ENCODE data around the gene NINJ1. TPM values are rescaled to one million over a fixed set of nuclear protein-coding genes. Genes with fewer than 3 reads are reported as not detected.

Gene NINJ1
- polyA plus RNA-seq, 1 of the 3 experiments (the other 2 are of a cell fraction) = 31.7 TPM

DNA sequence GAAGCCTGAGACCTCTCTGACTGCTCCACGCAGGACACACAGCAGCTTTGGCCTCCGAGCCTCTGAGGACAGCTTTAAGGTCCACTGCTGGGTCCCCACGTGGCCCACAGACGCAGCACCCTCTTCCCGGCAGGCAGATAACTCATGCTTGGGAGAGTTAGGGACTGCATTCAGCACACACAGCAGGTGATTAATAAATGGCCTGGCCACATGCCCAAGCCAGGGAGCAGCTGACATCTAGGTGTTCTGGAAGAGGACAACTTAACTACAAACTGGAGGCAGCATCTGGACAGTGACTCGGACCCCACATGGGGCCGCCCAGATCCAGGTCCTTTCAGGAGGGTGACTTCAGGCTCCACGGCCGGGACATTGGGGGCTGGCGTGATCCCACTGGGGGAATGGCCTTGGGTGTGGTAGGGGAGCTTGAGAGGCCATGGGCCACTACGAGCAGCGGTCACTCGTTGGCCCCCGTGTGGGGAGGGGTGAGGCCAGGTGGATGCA, 11.3 kb downstream of the NINJ1 start:
- H3K27me3 ChIP-seq (ENCODE audit: insufficient read depth) = no peaks in the 10 kb centered on the region
- no peak overlapping the region for H3K4me2 ChIP-seq
- H3K36me3 ChIP-seq (replicated peaks in 1 of 2; ENCODE audit: control insufficient read depth in 1 of 2, insufficient read depth in 2 of 2, low read length in 1 of 2) = peaks cover 0 to 7% of the 10 kb centered on the region in 2 experiments
- POLR2A ChIA-PET = no interaction called here
- H3K9me3 ChIP-seq = no peaks in the 10 kb centered on the region
- CTCF ChIA-PET = interaction anchor here (0.6 to 1.6 kb wide), 2 partner anchors 13 to 31 kb away, joined by 3 to 5 read pairs; no protein-coding TSS in a partner anchor
- H4K20me1 ChIP-seq (ENCODE audit: insufficient read depth) = no peaks in the 10 kb centered on the region
- no peaks in the 10 kb centered on the region for H3F3A ChIP-seq (replicated peaks; ENCODE audit: insufficient read depth)
- no peak overlapping the region for H3K27ac ChIP-seq (ENCODE audit: low read depth in 2 of 2, low read length in 1 of 2)
- DNase-seq = no peak
- TF ChIP-seq RXRA (IDR thresholded peaks at IDR 0.05; ENCODE audit: borderline replicate concordance, low read depth) (no peak), RCOR1 (IDR thresholded peaks at IDR 0.05; ENCODE audit: low read length) (no peak), POLR2AphosphoS5 (IDR thresholded peaks at IDR 0.05; ENCODE audit: low read depth, low read length) (no peak), MXI1 (IDR thresholded peaks at IDR 0.05; ENCODE audit: low read depth, low read length) (no peak)
- TF ChIP-seq, protein P1, sequence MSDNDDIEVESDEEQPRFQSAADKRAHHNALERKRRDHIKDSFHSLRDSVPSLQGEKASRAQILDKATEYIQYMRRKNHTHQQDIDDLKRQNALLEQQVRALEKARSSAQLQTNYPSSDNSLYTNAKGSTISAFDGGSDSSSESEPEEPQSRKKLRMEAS (IDR thresholded peaks at IDR 0.05; ENCODE audit: low read depth) = no peak
- no peaks in the 10 kb centered on the region for H3K9me2 ChIP-seq
- no peak overlapping the region for H3K4me3 ChIP-seq (ENCODE audit: low read depth in 2 of 2, low read length in 1 of 2)
- H2AFZ ChIP-seq (ENCODE audit: low read depth) = no peak overlapping the region
- H3K79me2 ChIP-seq (ENCODE audit: insufficient read depth) = no peaks in the 10 kb centered on the region
- H3K4me1 ChIP-seq (ENCODE audit: control insufficient read depth in 1 of 2, insufficient read depth in 2 of 2, low read depth in 1 of 2, low read length in 1 of 2) = peaks cover 0 to 27% of the 10 kb centered on the region in 2 experiments; a peak in 2 of 4 replicates
- 89% methylated on average over 3 of the region's 14 CpGs for WGBS (ENCODE audit: low lambda C conversion rate)
- H3K9ac ChIP-seq = no peak overlapping the region

DNA sequence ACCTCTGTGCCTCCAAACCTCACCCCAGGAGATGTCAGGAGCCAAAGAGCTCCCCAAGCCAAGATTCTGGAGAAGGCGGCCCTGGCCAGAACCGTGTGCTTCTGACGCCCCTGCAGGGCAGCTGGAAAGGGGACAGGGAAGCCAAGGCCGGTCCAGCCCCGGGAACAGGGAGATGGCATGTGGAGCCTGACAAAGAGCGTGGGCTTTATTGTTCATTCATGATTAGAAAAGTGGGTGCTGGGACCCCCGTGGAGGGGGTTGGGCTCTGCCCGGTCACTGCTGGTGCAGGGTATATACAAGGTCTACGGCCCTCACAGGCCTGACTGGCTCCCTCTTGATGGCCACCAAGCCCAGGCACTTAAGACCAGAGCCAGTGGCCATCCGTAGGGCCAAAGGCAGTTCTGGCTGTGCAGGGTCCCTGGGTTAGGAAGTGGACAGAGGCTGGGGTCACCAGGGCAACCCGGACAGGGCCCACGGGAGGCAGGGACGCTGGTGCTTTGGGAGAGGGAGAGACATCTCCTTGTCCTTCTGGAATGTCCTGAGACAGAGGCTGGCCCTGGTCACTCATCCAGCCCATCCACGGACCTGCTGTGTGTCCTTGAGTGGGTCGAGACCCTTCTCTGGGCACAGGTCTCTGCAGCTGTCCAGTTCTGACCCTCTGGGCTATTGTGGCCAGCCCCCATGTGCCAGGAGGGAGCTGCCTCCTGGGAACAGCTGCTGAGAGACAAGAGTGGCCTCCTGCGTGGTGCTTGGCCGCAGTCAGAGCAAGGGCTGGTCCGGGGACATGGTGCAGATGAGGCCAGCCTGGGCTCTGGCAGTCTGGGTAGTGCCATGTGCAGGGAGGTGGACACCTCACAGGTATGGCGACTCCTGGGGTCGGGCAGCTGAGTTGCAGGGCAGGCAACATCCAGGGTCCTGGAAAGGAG, 12.5 kb downstream of the NINJ1 start:
- peaks cover 0 to 7% of the 10 kb centered on the region in 2 experiments for H3K36me3 ChIP-seq (replicated peaks in 1 of 2; ENCODE audit: control insufficient read depth in 1 of 2, insufficient read depth in 2 of 2, low read length in 1 of 2)
- H2AFZ ChIP-seq (ENCODE audit: low read depth) = no peak overlapping the region
- no peaks in the 10 kb centered on the region for H3K9me2 ChIP-seq
- ChIA-PET POLR2A (no interaction called here), CTCF (interaction anchor here (1.1 to 4.2 kb wide), 4 partner anchors 10 to 183 kb away, joined by 3 to 53 read pairs (median 10); no protein-coding TSS in a partner anchor)
- no peak overlapping the region for H3K9ac ChIP-seq
- H3K27me3 ChIP-seq (ENCODE audit: insufficient read depth) = no peaks in the 10 kb centered on the region
- no peaks in the 10 kb centered on the region for H3F3A ChIP-seq (replicated peaks; ENCODE audit: insufficient read depth)
- no peaks in the 10 kb centered on the region for H4K20me1 ChIP-seq (ENCODE audit: insufficient read depth)
- H3K4me1 ChIP-seq (ENCODE audit: control insufficient read depth in 1 of 2, insufficient read depth in 2 of 2, low read depth in 1 of 2, low read length in 1 of 2) = peaks cover 0 to 18% of the 10 kb centered on the region in 2 experiments; a peak in 2 of 4 replicates
- no peak overlapping the region for H3K4me3 ChIP-seq (ENCODE audit: low read depth in 2 of 2, low read length in 1 of 2)
- 89% methylated on average over 12 of the region's 20 CpGs for WGBS (ENCODE audit: low lambda C conversion rate)
- TF ChIP-seq SMC3 (IDR thresholded peaks at IDR 0.05; ENCODE audit: low read depth, low read length) (no peak), MEF2A (IDR thresholded peaks at IDR 0.05; ENCODE audit: borderline replicate concordance, low read depth) (no peak), FOXM1 (IDR thresholded peaks at IDR 0.05; ENCODE audit: low read depth) (no peak), JUND (IDR thresholded peaks at IDR 0.05) (no peak), TAF1 (IDR thresholded peaks at IDR 0.05; ENCODE audit: borderline replicate concordance, low read depth, low read length) (no peak), RCOR1 (IDR thresholded peaks at IDR 0.05; ENCODE audit: low read length) (no peak), MXI1 (IDR thresholded peaks at IDR 0.05; ENCODE audit: low read depth, low read length) (no peak)
- TF ChIP-seq, protein P2, sequence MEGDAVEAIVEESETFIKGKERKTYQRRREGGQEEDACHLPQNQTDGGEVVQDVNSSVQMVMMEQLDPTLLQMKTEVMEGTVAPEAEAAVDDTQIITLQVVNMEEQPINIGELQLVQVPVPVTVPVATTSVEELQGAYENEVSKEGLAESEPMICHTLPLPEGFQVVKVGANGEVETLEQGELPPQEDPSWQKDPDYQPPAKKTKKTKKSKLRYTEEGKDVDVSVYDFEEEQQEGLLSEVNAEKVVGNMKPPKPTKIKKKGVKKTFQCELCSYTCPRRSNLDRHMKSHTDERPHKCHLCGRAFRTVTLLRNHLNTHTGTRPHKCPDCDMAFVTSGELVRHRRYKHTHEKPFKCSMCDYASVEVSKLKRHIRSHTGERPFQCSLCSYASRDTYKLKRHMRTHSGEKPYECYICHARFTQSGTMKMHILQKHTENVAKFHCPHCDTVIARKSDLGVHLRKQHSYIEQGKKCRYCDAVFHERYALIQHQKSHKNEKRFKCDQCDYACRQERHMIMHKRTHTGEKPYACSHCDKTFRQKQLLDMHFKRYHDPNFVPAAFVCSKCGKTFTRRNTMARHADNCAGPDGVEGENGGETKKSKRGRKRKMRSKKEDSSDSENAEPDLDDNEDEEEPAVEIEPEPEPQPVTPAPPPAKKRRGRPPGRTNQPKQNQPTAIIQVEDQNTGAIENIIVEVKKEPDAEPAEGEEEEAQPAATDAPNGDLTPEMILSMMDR (IDR thresholded peaks at IDR 0.05) = no peak
- no peak overlapping the region for H3K27ac ChIP-seq (ENCODE audit: low read depth in 2 of 2, low read length in 1 of 2)
- H3K4me2 ChIP-seq = no peak overlapping the region
- H3K9me3 ChIP-seq = no peaks in the 10 kb centered on the region
- no peak for DNase-seq
- H3K79me2 ChIP-seq (ENCODE audit: insufficient read depth) = no peaks in the 10 kb centered on the region

All from SK-N-SH (cell line).